A673 (cell line): ENCODE data around the gene MAPK8.

Experiments used
- CTCF ChIP-seq: fragments of 300-800, 200-600 bp; sonication (generic); conservative IDR thresholded peaks from 2 replicates; pipeline ENCODE4 v1.5.1; 2017; ENCODE audit warnings: low read depth, mild to moderate bottlenecking, antibody characterized with exemption, low read length, moderate library complexity, mixed read lengths
- EZH2 ChIP-seq: fragments of 200-600 bp; sonication (generic); IDR thresholded peaks from 2 replicates; pipeline ENCODE4 v1.6.1; 2017; ENCODE audit warnings: borderline replicate concordance, low read depth, mild to moderate bottlenecking, mixed read lengths, antibody characterized with exemption, low read length; ENCODE audit not compliant: poor library complexity, severe bottlenecking

- no peak for TF ChIP-seq CTCF
- TF ChIP-seq EZH2, result no peak
Observed at GRCh38 chr10:48343106-48343505, 36.6 kb downstream of the MAPK8 start.
